NCI-H187 (cell line): ENCODE results near the gene SULT1A1.
"Not testable (repeated sequence)": the region's sequence is repeated elsewhere in the genome, so short reads cannot be mapped to it uniquely, and the experiment has no call there.

ENCODE experiments used
- DNase-seq, 2 experiments: peaks; one replicate each; lab custom pipeline; 2025; lab: John Stamatoyannopoulos, UW

The SULT1A1 gene

DNA sequence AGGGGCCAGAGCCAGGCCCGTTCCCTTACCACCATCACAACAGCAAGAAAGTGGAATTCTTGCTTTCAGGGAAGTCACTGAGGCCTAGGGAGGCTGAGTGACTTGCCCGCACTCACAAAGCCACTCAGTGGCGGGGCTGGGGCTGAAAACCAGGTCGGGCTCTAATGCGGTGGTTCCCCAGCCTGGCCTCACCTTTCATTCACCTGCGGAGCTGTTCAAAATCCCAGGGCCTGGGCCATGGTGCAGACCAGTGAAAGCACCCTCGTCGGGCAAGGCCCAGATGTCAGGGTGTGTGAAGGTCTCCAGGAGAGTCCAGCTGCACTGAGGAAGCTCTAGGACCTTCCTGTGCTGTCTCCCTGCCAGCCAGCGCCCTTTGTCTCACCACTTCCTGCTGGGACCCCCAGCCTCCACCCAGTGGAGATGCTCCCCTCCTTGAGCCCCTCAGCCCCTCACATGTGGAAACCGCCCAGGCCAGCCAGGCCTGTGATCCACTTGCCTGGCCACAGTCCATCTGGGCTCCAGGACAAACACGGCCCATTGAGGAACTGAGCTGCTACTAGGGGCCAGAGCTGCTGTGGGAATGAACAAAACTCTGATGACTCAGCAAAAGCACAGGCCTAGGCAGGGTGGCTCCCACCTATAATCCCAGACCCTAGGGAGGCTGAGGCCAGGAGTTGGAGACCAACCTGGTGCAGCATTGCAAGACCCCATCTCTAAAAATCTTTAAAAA lies 812 bp downstream of the SULT1A1 start:
- not testable (repeated sequence) for DNase-seq

DNA sequence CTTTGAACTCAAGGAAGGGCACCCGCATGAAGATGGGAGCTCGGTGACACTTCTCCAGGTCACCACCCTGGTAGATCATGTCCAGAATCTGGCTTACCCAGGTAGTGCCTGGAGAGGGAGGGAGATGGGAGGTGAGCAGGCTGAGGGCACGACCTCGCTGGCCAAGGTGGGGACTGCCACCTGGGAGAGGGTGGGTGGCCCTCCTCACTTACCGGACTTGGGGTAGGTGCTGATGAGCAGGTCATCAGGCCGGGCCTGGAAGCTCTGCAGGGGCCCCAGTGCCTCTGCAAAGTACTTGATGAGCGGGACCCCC lies 1.4 kb downstream of the SULT1A1 start:
- not testable (repeated sequence) for DNase-seq

GRCh38 chr16:28607681-28608495 lies 2.0 kb downstream of the SULT1A1 start:
- not testable (repeated sequence) for DNase-seq

GRCh38 chr16:28607116-28607623 lies 2.7 kb downstream of the SULT1A1 start:
- DNase-seq, result no peak

DNA sequence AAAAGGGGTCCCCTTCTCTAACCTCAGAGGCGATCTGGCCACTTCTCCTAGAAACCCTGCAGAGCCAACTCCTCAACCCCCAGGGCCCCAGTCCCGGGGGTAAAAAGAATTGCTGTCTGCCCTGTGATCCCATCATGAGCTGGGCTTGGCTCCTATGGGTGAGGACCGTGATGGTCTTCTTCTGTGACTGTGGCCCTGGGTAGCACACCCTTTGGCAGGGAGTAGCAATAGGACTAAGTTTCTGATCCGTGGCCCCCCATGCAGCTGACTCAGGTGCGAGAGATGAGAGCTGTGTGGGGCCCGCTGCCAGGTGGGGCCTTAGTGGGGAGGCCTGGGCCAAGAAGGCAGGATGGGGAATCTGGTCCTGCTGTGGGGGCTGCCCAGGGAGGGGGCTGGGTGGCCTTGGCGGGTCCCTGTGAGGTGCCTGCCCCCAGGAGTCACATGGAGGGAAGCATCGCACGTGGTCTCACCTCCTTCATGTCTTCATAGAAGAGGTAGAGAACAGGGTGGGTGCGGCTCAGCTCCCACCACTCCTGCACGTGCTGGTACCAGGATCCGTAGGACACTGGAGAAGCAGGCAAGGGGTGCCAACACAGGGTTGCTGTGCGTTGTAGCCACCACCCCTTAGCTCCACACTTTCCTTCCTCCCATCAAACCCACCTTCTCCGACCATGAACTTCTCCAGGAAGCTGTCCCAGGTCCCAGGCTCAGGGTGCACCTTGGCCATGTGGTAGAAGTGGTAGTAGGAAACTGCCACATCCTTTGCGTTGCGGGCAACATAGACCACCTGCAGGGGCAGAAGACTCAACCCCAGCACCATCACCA lies 3.3 kb downstream of the SULT1A1 start:
- no peak for DNase-seq

DNA sequence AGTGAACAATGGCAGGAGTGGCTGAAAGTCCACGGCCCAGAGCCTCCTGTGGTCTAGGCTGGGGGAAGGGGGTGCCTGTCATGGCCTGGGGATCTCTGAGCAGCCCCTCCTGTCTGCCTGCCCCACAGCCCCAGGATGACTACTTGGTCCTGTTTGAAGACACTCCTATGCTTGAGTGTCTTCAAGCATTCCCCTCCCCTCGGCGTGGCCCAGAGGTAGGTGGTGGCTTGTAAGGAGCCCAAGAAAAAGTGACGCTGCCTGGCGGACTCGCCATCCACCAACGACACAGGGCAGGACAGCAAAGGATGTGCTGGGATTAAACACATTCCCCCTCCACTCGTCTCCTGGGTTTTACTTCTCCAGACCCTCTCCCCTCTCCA lies 5.7 kb downstream of the SULT1A1 start:
- DNase-seq, result no peak

- DNase-seq, result no peak
These were observed 6.3 kb downstream of the SULT1A1 start for GRCh38 chr16:28603381-28604185.

DNA sequence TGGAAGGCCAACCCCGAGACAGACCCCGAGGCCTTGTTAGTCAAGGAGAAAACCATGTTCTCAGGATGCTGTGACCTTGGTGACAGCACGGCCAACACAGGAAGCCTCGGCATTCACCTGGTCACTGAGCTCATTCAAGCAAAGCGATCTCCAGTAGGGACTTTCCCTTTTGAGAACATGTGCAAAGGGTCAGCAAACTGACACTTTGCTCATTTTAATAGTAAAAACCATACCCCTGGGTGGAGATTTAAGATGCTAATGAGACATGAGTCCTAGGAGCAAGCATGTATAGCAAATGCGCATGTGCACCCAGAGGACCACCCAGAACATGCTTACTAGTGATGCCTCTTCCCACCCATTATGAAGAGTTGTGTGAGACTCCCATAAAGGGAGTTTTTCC lies 7.3 kb downstream of the SULT1A1 start:
- no peak for DNase-seq

GRCh38 chr16:28602062-28602461 lies 7.8 kb downstream of the SULT1A1 start:
- DNase-seq, result not testable (repeated sequence)

DNA sequence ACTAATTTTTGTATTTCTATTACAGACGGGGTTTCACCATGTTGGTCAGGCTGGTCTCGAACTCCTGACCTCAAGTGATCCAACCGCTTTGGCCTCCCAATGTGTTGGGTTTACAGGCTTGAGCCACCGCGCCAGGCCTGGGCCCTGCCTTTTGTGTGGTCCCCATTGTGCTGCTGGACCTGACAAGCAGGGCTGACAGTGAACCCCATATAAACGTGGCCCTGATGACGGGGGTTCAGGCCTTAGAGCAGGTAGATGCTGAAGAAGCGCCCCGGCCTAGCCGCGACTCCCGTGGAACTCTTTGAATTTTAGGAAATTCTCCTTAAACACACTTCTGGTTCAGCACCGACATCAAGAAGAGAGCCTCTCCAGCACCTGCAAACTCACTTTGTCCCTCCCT lies 8.3 kb downstream of the SULT1A1 start:
- not testable (repeated sequence) for DNase-seq

- not testable (repeated sequence) for DNase-seq
These were observed 8.9 kb downstream of the SULT1A1 start for GRCh38 chr16:28600965-28601364.

GRCh38 chr16:28599377-28600285 lies 10.2 kb downstream of the SULT1A1 start:
- DNase-seq, result not testable (repeated sequence)

- peak in 1 of 2 experiments; percentile 6 for DNase-seq
These were observed 12.1 kb downstream of the SULT1A1 start for GRCh38 chr16:28597692-28598261.

DNA sequence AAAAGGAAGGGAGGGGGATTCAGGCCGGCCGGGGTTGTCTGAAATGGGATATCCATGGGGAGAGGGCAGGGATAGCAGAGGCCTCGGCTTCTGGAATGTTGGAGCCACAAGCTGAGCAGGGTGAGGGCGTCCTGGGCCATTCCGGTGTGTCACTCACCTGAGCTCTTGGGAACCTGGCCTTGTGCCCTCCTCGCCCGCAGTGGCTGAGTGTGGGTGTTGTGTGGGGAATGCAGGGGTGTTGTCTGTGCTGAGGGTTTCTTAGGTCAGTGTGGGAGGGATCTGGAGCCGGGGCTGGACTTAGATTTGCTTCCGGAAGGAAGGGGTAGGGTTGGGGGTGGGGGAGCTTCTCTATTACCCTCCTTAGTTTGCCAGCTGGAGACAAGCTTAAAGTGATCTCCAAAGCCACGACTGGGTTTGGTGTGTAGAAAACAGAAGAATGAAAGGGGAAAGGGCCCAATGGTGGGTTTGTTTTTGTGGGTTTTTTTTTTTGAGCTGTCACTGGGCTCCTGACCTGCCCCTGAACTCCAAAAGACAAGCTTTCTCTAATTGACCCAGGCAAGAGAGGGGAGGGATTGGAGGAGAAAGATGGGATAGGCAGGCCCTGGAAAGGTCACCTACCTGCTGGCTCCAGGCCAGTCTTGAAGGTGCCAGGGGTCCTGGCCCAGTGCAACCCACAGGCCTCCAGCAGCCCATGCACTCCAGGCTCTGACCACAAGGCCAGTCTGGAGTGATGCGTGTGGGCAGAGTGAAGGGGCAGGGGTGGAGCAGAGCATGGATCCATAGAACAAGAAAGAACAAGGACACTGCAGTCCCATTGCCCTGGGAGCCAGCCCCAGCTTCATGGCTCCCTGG lies 12.8 kb downstream of the SULT1A1 start, which contains the start of gene SULT1A2:
Gene SULT1A2, minus strand, starts transcription at position 211 of the 852 bp plus-strand sequence. CDS start 1,120 bp downstream, outside the sequence.
- DNase-seq, result no peak

DNA sequence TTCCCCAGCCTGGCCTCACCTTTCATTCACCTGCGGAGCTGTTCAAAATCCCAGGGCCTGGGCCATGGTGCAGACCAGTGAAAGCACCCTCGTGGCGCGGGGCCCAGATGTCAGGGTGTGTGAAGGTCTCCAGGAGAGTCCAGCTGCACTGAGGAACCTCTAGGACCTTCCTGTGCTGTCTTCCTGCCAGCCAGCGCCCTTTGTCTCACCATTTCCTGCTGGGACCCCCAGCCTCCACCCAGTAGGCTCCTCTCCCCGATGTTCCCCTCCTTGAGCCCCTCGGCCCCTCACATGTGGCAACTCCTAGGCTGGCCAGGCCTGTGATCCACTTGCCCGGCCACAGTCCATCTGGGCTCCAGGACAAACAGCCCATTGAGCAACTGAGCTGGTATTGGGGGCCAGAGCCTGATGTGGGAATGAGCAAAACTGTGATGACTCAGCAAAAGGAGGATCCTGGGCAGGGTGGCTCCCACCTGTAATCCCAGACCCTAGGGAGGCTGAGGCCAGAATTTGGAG lies 13.7 kb downstream of the SULT1A1 start:
- no peak for DNase-seq

GRCh38 chr16:28595451-28595850 lies 14.4 kb downstream of the SULT1A1 start:
- not testable (repeated sequence) for DNase-seq

DNA sequence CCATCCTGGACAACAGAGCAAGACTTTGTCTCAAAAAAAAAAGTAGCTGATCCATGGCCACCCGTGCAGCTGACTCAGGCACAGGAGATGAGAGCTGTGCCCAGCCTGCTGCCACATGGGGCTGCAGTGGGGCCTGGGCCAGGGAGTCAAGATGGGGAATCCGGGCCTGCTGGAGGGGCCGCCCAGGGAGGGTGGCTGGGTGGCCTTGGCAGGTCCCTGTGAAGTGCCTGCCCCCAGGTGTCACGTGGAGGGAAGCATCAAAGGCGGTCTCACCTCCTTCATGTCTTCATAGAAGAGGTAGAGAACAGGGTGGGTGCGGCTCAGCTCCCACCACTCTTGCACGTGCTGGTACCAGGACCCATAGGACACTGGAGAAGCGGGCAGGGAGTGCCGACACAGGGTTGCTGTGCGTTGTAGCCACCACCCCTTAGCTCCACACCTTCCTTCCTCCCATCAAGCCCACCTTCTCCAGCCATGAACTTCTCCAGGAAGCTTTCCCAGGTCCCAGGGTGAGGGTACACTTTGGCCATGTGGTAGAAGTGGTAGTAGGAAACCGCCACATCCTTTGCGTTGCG lies 16.8 kb downstream of the SULT1A1 start:
- no peak for DNase-seq

DNA sequence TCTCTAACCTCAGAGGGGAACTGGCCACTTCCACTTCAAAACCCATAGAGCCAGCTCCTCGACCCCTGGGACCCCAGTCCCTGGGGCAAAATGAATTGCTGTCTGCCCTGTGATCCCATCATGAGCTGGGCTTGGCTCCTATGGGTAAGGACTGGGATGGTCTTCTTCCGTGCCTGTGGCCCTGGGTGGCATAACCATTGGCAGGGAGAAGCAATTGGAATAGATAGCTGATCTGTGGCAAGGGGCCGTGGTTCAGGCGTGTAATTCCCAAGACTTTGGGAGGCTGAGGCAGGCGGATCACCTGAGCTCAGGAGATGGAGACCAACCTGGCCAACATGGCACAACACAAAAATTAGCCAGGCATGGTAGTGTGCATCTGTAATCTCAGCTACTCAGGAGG lies 17.3 kb downstream of the SULT1A1 start:
- no peak for DNase-seq
